ENCODE data around the gene CHDH.

- TF ChIP-seq POLR2A (IDR thresholded peaks at IDR 0.05; ENCODE audit: low read length) (no peak), GATA1 (IDR thresholded peaks at IDR 0.05; ENCODE audit: low read depth, low read length) (no peak)
These were observed 71.2 kb downstream of the CHDH start for GRCh38 chr3:53775018-53775417.
